ENCODE measurements around the gene C1orf21.

- TF ChIP-seq MAX (CRISPR knock-in tag; IDR thresholded peaks at IDR 0.05) (no peak), CTCF (IDR thresholded peaks at IDR 0.05) (no peak), IRF1 (CRISPR knock-in tag; IDR thresholded peaks at IDR 0.05) (no peak), USF2 (CRISPR knock-in tag; IDR thresholded peaks at IDR 0.05) (no peak), GRHL2 (CRISPR knock-in tag; IDR thresholded peaks at IDR 0.05; ENCODE audit: insufficient replicate concordance, severe bottlenecking) (no peak)
Measured at GRCh38 chr1:184552446-184552845, 165.6 kb downstream of the C1orf21 start.

Data from WTC11 (cell line).